Caco-2 (cell line): ENCODE results near the gene LYRM2. TPM values are rescaled to one million over a fixed set of nuclear protein-coding genes. Genes with fewer than 3 reads are reported as not detected.

Source experiments
- BruUV-seq: library from RNA; stranded (reverse); fragments of 400-500 nt; replicated peaks from 2 replicates; lab custom pipeline; 2021; lab: Mats Ljungman, UMichigan
- CTCF ChIA-PET: fragments of 300-600 bp; sonication (Branson Sonifier 250); formaldehyde crosslinking; loops from one replicate; lab custom pipeline; 2022; ENCODE audit warnings: antibody characterized with exemption; lab: Charles Lee
- POLR2A ChIA-PET: fragments of 300-600 bp; sonication (Branson Sonifier 250); formaldehyde crosslinking; loops from one replicate; lab custom pipeline; 2022; ENCODE audit warnings: antibody characterized with exemption; lab: Charles Lee
- DNase-seq, 2 experiments: peaks; one replicate each; pipeline versions ENCODE4 v3.0.0 to v3.0.0-alpha.2; 2020 to 2022
- H3K27me3 ChIP-seq: replicated peaks from 2 replicates; pipeline ENCODE4 v1.6.0; 2011; ENCODE audit warnings: low read length; ENCODE audit not compliant: control insufficient read depth, insufficient read depth
- H3K36me3 ChIP-seq: 2 replicates; pipeline ENCODE4 v1.5.1; 2011; ENCODE audit warnings: low read length; ENCODE audit not compliant: control insufficient read depth, insufficient read depth
- H3K4me1 ChIP-seq: fragments of 250-450 bp; sonication (Bioruptor Pico); 2 replicates; pipeline ENCODE4 v1.5.1; 2020; ENCODE audit warnings: mild to moderate bottlenecking
- H3K4me3 ChIP-seq: 2 replicates; pipeline ENCODE4 v1.5.1; 2011; ENCODE audit warnings: low read depth, mild to moderate bottlenecking, control low read depth, low read length
- H3K9me3 ChIP-seq: fragments of 250-450 bp; sonication (Bioruptor Pico); 2 replicates; pipeline ENCODE4 v1.5.1; 2020; ENCODE audit warnings: mild to moderate bottlenecking, moderate library complexity
- H3K27ac Mint-ChIP-seq: one replicate; pipeline ENCODE4 v1.8.0; 2022; ENCODE audit warnings: mixed read lengths; ENCODE audit not compliant: unreplicated experiment
- H3K27me3 Mint-ChIP-seq: one replicate; pipeline ENCODE4 v1.8.0; 2022; ENCODE audit warnings: mixed read lengths; ENCODE audit not compliant: insufficient read depth, unreplicated experiment
- H3K36me3 Mint-ChIP-seq: one replicate; pipeline ENCODE4 v1.8.0; 2022; ENCODE audit warnings: mild to moderate bottlenecking, mixed read lengths; ENCODE audit not compliant: insufficient read depth, unreplicated experiment
- H3K4me1 Mint-ChIP-seq: one replicate; pipeline ENCODE4 v1.8.0; 2022; ENCODE audit warnings: low read depth, mixed read lengths; ENCODE audit not compliant: unreplicated experiment
- H3K4me3 Mint-ChIP-seq: one replicate; pipeline ENCODE4 v1.8.0; 2022; ENCODE audit warnings: mild to moderate bottlenecking, moderate library complexity, mixed read lengths; ENCODE audit not compliant: unreplicated experiment
- H3K9me3 Mint-ChIP-seq: one replicate; pipeline ENCODE4 v1.8.0; 2022; ENCODE audit warnings: mixed read lengths; ENCODE audit not compliant: unreplicated experiment
- intact Hi-C: fragments of 100-400 bp; cut with micrococcal nuclease; formaldehyde crosslinking; loops from one replicate; pipeline ENCODE4 v1.10.0; 2022; ENCODE audit not compliant: unreplicated experiment
- total RNA-seq: library from RNA; stranded (reverse); gene quantifications from 2 replicates; pipeline ENCODE4 v1.2.3, GENCODE V29; 2022
- TF ChIP-seq, protein P1 (sequence below), 2 experiments: fragments of 200-600 bp in 1 of 2; IDR thresholded peaks; 1 replicate in 1 of 2; 2 replicates in 1 of 2; pipeline versions ENCODE4 v1.5.1 to v1.8.0; 2011 to 2022; ENCODE audit warnings: antibody characterized with exemption in 1 of 2, control low read depth in 1 of 2, inconsistent platforms in 1 of 2, low read depth in 1 of 2, low read length in 1 of 2, mild to moderate bottlenecking in 1 of 2, moderate library complexity in 1 of 2; ENCODE audit not compliant: insufficient read depth in 1 of 2, severe bottlenecking in 1 of 2, unreplicated experiment in 1 of 2

Gene LYRM2
- total RNA-seq, 1 experiment from 2014 or later, result 40.9 TPM

DNA sequence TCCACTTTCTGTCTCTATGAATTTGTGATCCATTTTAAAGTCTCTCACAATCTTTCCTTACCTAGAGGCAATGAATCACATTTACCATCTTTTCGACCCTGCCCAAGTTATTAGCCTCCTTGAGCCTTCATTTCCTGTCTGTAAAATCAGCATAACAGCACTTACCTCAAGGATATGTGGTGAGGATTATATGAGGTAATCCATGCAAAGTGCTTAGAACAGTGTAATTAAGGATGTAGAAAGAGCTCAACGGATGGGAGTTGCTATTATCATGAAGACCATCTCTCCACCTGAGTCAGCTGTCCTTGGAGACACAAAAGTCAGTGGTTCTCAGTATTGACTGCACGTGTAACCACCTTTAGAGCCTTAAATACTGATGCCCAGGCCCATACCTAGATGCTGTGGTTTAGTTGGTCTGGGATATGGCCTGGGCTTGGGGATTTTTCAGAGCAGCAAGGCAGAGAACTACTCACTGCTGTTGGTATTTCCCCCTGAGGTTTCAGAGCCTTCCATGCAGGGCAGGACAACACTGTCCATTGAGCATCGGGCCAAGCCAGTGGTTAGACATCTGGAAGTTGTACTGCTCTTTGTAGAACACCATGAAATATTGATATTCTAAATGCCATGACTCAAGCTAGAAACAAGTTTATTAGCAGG, 55.8 kb downstream of the LYRM2 start:
- Mint-ChIP-seq H3K4me3 (no peak overlapping the region), H3K9me3 (no peaks in the 10 kb centered on the region), H3K36me3 (no peaks in the 10 kb centered on the region), H3K27me3 (no peaks in the 10 kb centered on the region), H3K27ac (no peak overlapping the region), H3K4me1 (no peaks in the 10 kb centered on the region)
- Histone ChIP-seq H3K27me3 (no peaks in the 10 kb centered on the region), H3K4me3 (no peak overlapping the region), H3K36me3 (no peaks in the 10 kb centered on the region), H3K4me1 (no peaks in the 10 kb centered on the region), H3K9me3 (no peaks in the 10 kb centered on the region)
- intact Hi-C loops, result no loop called here
- no TSS peak for BruUV-seq
- TF ChIP-seq, protein P1, sequence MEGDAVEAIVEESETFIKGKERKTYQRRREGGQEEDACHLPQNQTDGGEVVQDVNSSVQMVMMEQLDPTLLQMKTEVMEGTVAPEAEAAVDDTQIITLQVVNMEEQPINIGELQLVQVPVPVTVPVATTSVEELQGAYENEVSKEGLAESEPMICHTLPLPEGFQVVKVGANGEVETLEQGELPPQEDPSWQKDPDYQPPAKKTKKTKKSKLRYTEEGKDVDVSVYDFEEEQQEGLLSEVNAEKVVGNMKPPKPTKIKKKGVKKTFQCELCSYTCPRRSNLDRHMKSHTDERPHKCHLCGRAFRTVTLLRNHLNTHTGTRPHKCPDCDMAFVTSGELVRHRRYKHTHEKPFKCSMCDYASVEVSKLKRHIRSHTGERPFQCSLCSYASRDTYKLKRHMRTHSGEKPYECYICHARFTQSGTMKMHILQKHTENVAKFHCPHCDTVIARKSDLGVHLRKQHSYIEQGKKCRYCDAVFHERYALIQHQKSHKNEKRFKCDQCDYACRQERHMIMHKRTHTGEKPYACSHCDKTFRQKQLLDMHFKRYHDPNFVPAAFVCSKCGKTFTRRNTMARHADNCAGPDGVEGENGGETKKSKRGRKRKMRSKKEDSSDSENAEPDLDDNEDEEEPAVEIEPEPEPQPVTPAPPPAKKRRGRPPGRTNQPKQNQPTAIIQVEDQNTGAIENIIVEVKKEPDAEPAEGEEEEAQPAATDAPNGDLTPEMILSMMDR (IDR thresholded peaks at IDR 0.05; ENCODE audit: insufficient read depth in 1 of 2, low read depth in 1 of 2, low read length in 1 of 2, severe bottlenecking in 1 of 2, unreplicated experiment in 1 of 2), result no peak
- DNase-seq, result no peak
- CTCF ChIA-PET, result no interaction called here
- POLR2A ChIA-PET, result no interaction called here

DNA sequence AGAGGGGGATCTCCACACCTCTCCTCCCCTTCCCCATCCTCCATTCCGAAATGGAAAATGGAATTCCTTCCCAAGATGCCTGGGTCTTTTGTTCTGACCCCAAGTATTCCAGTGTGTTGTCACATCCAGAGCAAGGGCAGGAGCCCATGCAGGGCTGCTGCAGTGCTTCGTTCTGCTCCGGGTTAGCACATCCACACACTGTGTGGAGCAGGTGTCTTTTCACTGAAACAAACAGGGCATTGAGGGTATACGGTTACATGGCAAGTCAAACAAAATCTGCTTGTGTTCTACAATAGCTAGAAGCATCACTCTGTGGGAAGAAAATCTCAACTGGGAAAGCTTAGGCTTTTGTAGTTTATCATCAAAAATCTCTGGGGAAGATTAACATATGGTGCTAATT, 56.9 kb downstream of the LYRM2 start:
- TF ChIP-seq, protein P1 (IDR thresholded peaks at IDR 0.05; ENCODE audit: insufficient read depth in 1 of 2, low read depth in 1 of 2, low read length in 1 of 2, severe bottlenecking in 1 of 2, unreplicated experiment in 1 of 2), result no peak
- no peaks in the 10 kb centered on the region for H3K27me3 ChIP-seq
- H3K9me3 ChIP-seq, result no peaks in the 10 kb centered on the region
- ChIA-PET CTCF (no interaction called here), POLR2A (no interaction called here)
- no peaks in the 10 kb centered on the region for H3K4me1 ChIP-seq
- no peak overlapping the region for H3K27ac Mint-ChIP-seq
- H3K9me3 Mint-ChIP-seq, result no peaks in the 10 kb centered on the region
- BruUV-seq, result no TSS peak
- no peak for DNase-seq
- peaks cover 3% of the 10 kb centered on the region for H3K4me1 Mint-ChIP-seq
- no peaks in the 10 kb centered on the region for H3K36me3 Mint-ChIP-seq
- H3K4me3 Mint-ChIP-seq, result no peak overlapping the region
- H3K4me3 ChIP-seq, result no peak overlapping the region
- no peaks in the 10 kb centered on the region for H3K27me3 Mint-ChIP-seq
- intact Hi-C loops, result no loop called here
- no peaks in the 10 kb centered on the region for H3K36me3 ChIP-seq

DNA sequence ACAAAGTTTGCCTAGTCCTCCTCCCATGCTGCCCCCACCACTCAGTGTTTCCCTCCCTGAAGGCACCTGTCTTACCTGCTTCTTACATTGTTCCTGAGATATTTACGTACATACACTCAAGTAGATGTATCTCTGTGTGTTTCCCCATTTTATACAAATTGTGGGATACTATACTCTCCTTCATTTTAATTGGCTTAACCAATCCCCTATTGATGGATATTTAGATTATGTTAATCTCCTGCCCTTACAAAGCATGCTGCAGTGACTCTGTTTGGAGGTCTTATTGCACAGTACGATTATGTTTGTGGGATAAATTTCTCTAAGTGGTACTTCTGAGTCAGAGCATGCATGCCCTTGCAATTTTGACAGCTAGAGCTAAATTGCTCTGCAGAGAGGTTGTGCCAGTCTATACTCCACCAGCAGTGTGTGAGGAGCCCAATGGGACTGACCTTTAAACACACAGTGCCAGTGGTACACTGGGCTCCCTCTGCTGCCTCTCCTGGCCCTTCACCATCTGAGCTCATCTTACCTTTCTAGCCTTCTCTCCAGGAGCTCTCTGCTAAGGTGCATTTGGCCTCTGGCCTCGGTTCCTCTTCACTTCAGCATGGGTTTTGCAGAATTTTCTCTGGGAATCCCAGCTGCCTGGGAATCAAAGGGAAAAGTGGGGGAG, 57.4 kb downstream of the LYRM2 start:
- Histone ChIP-seq H3K27me3 (no peaks in the 10 kb centered on the region), H3K9me3 (no peaks in the 10 kb centered on the region), H3K4me3 (no peak overlapping the region), H3K36me3 (no peaks in the 10 kb centered on the region), H3K4me1 (no peaks in the 10 kb centered on the region; the same call in 1 of the 2 replicates)
- Mint-ChIP-seq H3K36me3 (no peaks in the 10 kb centered on the region), H3K27me3 (no peaks in the 10 kb centered on the region), H3K4me3 (no peak overlapping the region), H3K9me3 (no peaks in the 10 kb centered on the region), H3K4me1 (peaks cover 6% of the 10 kb centered on the region), H3K27ac (no peak overlapping the region)
- ChIA-PET POLR2A (no interaction called here), CTCF (no interaction called here)
- intact Hi-C loops, result no loop called here
- TF ChIP-seq, protein P1 (IDR thresholded peaks at IDR 0.05; ENCODE audit: insufficient read depth in 1 of 2, low read depth in 1 of 2, low read length in 1 of 2, severe bottlenecking in 1 of 2, unreplicated experiment in 1 of 2), result no peak
- no TSS peak for BruUV-seq
- DNase-seq, result no peak
